Measurements from ENCODE around the gene ZNF524.

GRCh38 chr19:55581145-55581822 is 18.8 kb upstream of the ZNF524 start:
- no peak for TF ChIP-seq CTCF (IDR thresholded peaks at IDR 0.05; ENCODE audit: low read depth, low read length, poor library complexity, severe bottlenecking)
- TF ChIP-seq EZH2phosphoT487 (IDR thresholded peaks at IDR 0.05; ENCODE audit: borderline replicate concordance, low read length) = no peak
